ENCODE results near the gene RADIL.

DNA sequence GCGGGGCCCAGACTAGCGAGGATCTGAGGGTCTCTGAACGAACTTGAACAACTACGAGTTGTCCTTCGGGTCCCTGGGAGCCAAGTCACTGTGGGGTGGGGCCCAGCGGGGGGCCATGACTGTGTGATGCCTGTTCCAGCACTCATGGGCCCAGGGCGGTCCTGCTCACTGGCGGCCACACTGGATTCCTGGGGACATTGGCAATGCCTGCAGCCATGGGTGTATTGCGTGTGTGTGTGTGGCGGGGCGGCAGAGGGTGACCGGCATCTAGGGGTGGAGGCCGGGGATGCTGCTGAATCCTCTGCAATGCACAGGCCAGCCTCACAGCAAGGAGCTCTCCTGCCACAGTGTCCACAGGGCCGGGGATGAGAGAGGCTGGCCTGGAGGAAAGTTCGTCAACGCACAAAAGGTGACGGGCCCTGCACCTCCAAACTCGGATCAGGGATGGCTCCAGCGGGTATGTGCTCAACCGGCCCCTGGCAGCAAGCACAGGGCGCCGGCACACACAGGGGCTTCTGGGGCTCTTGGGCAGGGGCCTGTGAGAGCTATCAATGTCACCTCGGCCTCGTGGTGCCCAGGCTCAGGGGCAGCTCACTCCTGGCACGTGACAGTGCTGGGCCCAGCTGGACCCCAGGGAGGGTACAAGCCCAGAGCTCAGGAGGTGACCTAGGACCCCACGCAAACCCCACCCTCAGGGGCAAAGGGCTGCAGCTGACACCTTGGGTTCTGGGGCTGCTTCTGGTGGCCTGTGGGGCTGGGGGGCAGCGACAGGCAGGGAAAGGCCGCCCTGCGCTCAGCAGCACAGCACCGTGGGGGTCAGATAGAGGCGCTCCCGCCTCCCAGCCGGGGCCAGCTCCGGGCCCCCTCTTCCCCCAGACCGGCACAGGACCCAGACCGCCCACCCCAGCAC is 49.6 kb downstream of the RADIL start:
- TF ChIP-seq, protein P1, sequence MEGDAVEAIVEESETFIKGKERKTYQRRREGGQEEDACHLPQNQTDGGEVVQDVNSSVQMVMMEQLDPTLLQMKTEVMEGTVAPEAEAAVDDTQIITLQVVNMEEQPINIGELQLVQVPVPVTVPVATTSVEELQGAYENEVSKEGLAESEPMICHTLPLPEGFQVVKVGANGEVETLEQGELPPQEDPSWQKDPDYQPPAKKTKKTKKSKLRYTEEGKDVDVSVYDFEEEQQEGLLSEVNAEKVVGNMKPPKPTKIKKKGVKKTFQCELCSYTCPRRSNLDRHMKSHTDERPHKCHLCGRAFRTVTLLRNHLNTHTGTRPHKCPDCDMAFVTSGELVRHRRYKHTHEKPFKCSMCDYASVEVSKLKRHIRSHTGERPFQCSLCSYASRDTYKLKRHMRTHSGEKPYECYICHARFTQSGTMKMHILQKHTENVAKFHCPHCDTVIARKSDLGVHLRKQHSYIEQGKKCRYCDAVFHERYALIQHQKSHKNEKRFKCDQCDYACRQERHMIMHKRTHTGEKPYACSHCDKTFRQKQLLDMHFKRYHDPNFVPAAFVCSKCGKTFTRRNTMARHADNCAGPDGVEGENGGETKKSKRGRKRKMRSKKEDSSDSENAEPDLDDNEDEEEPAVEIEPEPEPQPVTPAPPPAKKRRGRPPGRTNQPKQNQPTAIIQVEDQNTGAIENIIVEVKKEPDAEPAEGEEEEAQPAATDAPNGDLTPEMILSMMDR (IDR thresholded peaks at IDR 0.05), result no peak
- TF ChIP-seq POLR2A (IDR thresholded peaks at IDR 0.05), result no peak

Measured in heart left ventricle (tissue), 13 donors.